B cell (primary cell): ENCODE measurements around the gene FAM53A. TPM values are rescaled to one million over a fixed set of nuclear protein-coding genes. Genes with fewer than 3 reads are reported as not detected.

Source experiments
- ATAC-seq: fragments of 200-7000 bp; cut with Tn5 transposase; one replicate; pipeline ENCODE4 v1.10.0; 2021; ENCODE audit warnings: low read depth, mild to moderate bottlenecking, moderate number of reproducible peaks, moderate library complexity
- CTCF ChIA-PET: fragments of 350-600 bp; sonication (Branson Sonifier 250); formaldehyde crosslinking; loops from one replicate; lab custom pipeline; 2021; ENCODE audit warnings: antibody characterized with exemption, inconsistent platforms; lab: Charles Lee
- POLR2A ChIA-PET: fragments of 350-600 bp; sonication (Branson Sonifier 250); formaldehyde crosslinking; loops from one replicate; lab custom pipeline; 2021; ENCODE audit warnings: antibody characterized with exemption; lab: Charles Lee
- DNase-seq: peaks from one replicate; pipeline ENCODE4 v3.0.0; 2013
- H2AFZ ChIP-seq: 2 replicates; pipeline ENCODE4 v1.6.1; 2012; ENCODE audit warnings: mild to moderate bottlenecking, low read depth, low read length; ENCODE audit not compliant: insufficient read depth, poor library complexity, severe bottlenecking
- H3K27ac ChIP-seq, 2 donors: 1 replicate in 1 of 2; 2 replicates in 1 of 2; pipeline ENCODE4 v1.5.1; 2012 to 2013; ENCODE audit warnings: low read length in 2 of 2, mild to moderate bottlenecking in 2 of 2, moderate library complexity in 1 of 2
- H3K27me3 ChIP-seq, 4 experiments: fragments of 200-600 bp in 1 of 4; sonication (generic) in 1 of 4; replicated peaks in 1 of 4; 1 replicate in 2 of 4; 2 replicates in 2 of 4; pipeline versions ENCODE4 v1.6.1 to v1.7.0; 2013 to 2016; ENCODE audit warnings: low read length in 3 of 4, mild to moderate bottlenecking in 2 of 4, mixed read lengths in 1 of 4, moderate library complexity in 1 of 4; ENCODE audit not compliant: insufficient read depth in 4 of 4, control insufficient read depth in 3 of 4; ENCODE audit errors: control extremely low read depth in 1 of 4
- H3K36me3 ChIP-seq, 2 experiments: replicated peaks in 1 of 2; 1 replicate in 1 of 2; 2 replicates in 1 of 2; pipeline versions ENCODE4 v1.6.1 to v1.7.1; 2013; ENCODE audit warnings: low read length in 1 of 2; ENCODE audit not compliant: insufficient read depth in 2 of 2, control insufficient read depth in 1 of 2; ENCODE audit errors: control extremely low read depth in 1 of 2, extremely low read depth in 1 of 2
- H3K4me1 ChIP-seq, 2 donors: fragments of 200-600 bp in 1 of 2; sonication (generic) in 1 of 2; 1 replicate in 1 of 2; 2 replicates in 1 of 2; pipeline versions ENCODE4 v1.5.1 to v1.6.1; 2013 to 2017; ENCODE audit warnings: low read length in 2 of 2; ENCODE audit not compliant: control insufficient read depth in 2 of 2, insufficient read depth in 2 of 2
- H3K4me2 ChIP-seq: replicated peaks from 2 replicates; pipeline ENCODE3; 2012; ENCODE audit warnings: mild to moderate bottlenecking, low read depth, low read length; ENCODE audit not compliant: poor library complexity, severe bottlenecking
- H3K4me3 ChIP-seq, 5 experiments: fragments of 200-600 bp in 1 of 5; sonication (generic) in 1 of 5; 1 replicate in 3 of 5; 2 replicates in 2 of 5; pipeline versions ENCODE4 v1.5.1 to v1.7.0; 2011 to 2016; ENCODE audit warnings: low read length in 4 of 5, mild to moderate bottlenecking in 4 of 5, low read depth in 2 of 5, control low read depth in 1 of 5, moderate library complexity in 1 of 5; ENCODE audit not compliant: insufficient read depth in 1 of 5; ENCODE audit errors: control extremely low read depth in 1 of 5, extremely low read depth in 1 of 5
- H3K79me2 ChIP-seq: fragments of 200-600 bp; sonication (generic); one replicate; pipeline ENCODE4 v1.6.0; 2016; ENCODE audit warnings: low read length; ENCODE audit not compliant: control insufficient read depth, insufficient read depth
- H3K9ac ChIP-seq: fragments of 200-600 bp; sonication (generic); 2 replicates; pipeline ENCODE4 v1.6.1; 2017; ENCODE audit warnings: mild to moderate bottlenecking, low read length, moderate library complexity
- H3K9me3 ChIP-seq, 3 donors: one replicate each; pipeline versions ENCODE4 v1.6.1 to v1.7.1; 2013; ENCODE audit warnings: low read length in 2 of 3; ENCODE audit not compliant: control insufficient read depth in 2 of 3, insufficient read depth in 1 of 3; ENCODE audit errors: control extremely low read depth in 1 of 3
- H4K20me1 ChIP-seq: 2 replicates; pipeline ENCODE4 v1.6.0; 2012; ENCODE audit warnings: mild to moderate bottlenecking, low read length; ENCODE audit not compliant: insufficient read depth, control insufficient read depth, poor library complexity, severe bottlenecking
- H3K27ac Mint-ChIP-seq: one replicate; pipeline ENCODE4 v1.8.0; 2021; ENCODE audit warnings: mixed read lengths
- H3K27me3 Mint-ChIP-seq: one replicate; pipeline ENCODE4 v1.8.0; 2021; ENCODE audit warnings: mixed read lengths
- H3K4me1 Mint-ChIP-seq: one replicate; pipeline ENCODE4 v1.8.0; 2021; ENCODE audit warnings: mixed read lengths
- H3K4me3 Mint-ChIP-seq: one replicate; pipeline ENCODE4 v1.8.0; 2021; ENCODE audit warnings: mixed read lengths
- H3K9me3 Mint-ChIP-seq: one replicate; pipeline ENCODE4 v1.8.0; 2022; ENCODE audit warnings: mixed read lengths; ENCODE audit not compliant: insufficient read depth
- EZH2 ChIP-seq: IDR thresholded peaks from 2 replicates; pipeline ENCODE4 v1.6.1; 2012; ENCODE audit warnings: borderline replicate concordance, low read depth, mild to moderate bottlenecking, moderate library complexity, low read length; ENCODE audit not compliant: insufficient read depth, poor library complexity, severe bottlenecking
- WGBS: methylation state at CpG from one replicate; pipeline ENCODE4 v1.1.5; 2013; ENCODE audit warnings: missing lambda C conversion rate; ENCODE audit not compliant: insufficient coverage; 5-methylcytosine and 5-hydroxymethylcytosine counted together
- intact Hi-C: fragments of 100-400 bp; cut with micrococcal nuclease; formaldehyde crosslinking; loops from one replicate; pipeline ENCODE4 v1.10.0; 2022
- polyA plus RNA-seq: library from polyadenylated mRNA; depleted of rRNA; stranded (reverse); fragments of >200 nt; gene quantifications from 2 replicates; pipeline ENCODE4 v1.2.3, GENCODE V29; 2012
- total RNA-seq, 2 donors: library from RNA; stranded (reverse); fragments of 120-200 nt in 1 of 2; gene quantifications; 1 replicate in 1 of 2; 2 replicates in 1 of 2; pipeline versions ENCODE4 v1.2.3 to v1.2.4, GENCODE V29; 2013 to 2022
- TF ChIP-seq, protein P1 (sequence below): fragments of 200-600 bp; IDR thresholded peaks from one replicate; pipeline ENCODE4 v1.8.0; 2022; ENCODE audit warnings: antibody characterized with exemption, mild to moderate bottlenecking

FAM53A gene
- total and polyA plus RNA-seq, 2 donors (not counting 1 experiment from before 2014, with no cell fraction given) = 2.2 to 4.2 TPM

DNA sequence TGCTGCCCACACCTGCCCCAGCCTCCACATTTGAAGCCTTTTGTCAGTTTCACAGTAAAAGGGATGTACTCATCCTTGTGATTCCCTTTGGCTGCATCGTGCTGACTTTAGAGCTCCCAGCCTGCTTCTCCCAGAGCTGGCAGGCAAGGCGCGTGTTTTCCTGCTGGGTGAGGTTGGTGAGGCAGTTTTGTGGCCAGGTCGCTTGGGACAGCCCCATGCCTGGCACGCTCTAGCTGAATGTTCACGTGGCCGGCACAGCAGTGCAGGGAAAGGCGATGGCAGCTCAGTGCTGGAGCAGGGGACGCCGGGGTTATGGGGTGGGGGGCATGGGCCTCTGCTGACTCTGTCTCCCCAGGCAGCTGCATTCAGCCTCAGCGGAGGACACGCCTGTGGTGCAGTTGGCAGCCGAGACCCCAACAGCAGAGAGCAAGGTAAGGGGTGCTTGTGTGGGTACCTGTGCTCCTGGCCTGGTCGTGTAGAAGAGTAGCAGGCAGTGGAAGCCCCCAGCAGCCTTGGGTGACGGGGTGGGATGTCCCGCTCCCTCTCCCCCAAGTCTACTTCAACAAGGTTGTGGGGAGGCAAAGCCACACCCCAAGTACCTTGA is 46.5 kb upstream of the FAM53A start:
- H3K79me2 ChIP-seq = peaks cover 66% of the 10 kb centered on the region
- H3K9ac ChIP-seq = no peak overlapping the region
- no peak overlapping the region for H3K4me3 ChIP-seq
- Mint-ChIP-seq H3K4me1 (peaks cover 9% of the 10 kb centered on the region), H3K4me3 (no peak overlapping the region), H3K27ac (no peak overlapping the region), H3K9me3 (no peaks in the 10 kb centered on the region), H3K27me3 (no peaks in the 10 kb centered on the region)
- peaks cover 8 to 10% of the 10 kb centered on the region in 2 donors for H3K4me1 ChIP-seq
- WGBS = 97% methylated on average over 14 of the region's 16 CpGs
- no peak overlapping the region for H3K4me2 ChIP-seq
- H2AFZ ChIP-seq = no peak overlapping the region
- DNase-seq = no peak
- TF ChIP-seq, protein P1, sequence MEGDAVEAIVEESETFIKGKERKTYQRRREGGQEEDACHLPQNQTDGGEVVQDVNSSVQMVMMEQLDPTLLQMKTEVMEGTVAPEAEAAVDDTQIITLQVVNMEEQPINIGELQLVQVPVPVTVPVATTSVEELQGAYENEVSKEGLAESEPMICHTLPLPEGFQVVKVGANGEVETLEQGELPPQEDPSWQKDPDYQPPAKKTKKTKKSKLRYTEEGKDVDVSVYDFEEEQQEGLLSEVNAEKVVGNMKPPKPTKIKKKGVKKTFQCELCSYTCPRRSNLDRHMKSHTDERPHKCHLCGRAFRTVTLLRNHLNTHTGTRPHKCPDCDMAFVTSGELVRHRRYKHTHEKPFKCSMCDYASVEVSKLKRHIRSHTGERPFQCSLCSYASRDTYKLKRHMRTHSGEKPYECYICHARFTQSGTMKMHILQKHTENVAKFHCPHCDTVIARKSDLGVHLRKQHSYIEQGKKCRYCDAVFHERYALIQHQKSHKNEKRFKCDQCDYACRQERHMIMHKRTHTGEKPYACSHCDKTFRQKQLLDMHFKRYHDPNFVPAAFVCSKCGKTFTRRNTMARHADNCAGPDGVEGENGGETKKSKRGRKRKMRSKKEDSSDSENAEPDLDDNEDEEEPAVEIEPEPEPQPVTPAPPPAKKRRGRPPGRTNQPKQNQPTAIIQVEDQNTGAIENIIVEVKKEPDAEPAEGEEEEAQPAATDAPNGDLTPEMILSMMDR = no peak
- TF ChIP-seq EZH2 = no peak
- CTCF ChIA-PET = interaction anchor here (0.6 to 14.7 kb wide), 6 partner anchors 11 to 125 kb away, joined by 3 to 503 read pairs (median 3); no protein-coding TSS in a partner anchor
- no peak for ATAC-seq
- H3K36me3 ChIP-seq = peaks cover 4 to 51% of the 10 kb centered on the region in 2 experiments
- peaks cover 17% of the 10 kb centered on the region for H4K20me1 ChIP-seq
- H3K9me3 ChIP-seq = no peaks in the 10 kb centered on the region
- no peaks in the 10 kb centered on the region for H3K27me3 ChIP-seq
- H3K27ac ChIP-seq = no peak overlapping the region
- intact Hi-C loops = no loop called here
- POLR2A ChIA-PET = no interaction called here
